ENCODE measurements around the gene SPAG4.

GRCh38 chr20:35661053-35661452, 45.4 kb downstream of the SPAG4 start:
- no peak for TF ChIP-seq CTCF (IDR thresholded peaks at IDR 0.05; ENCODE audit: low read length)
- no peak for TF ChIP-seq EZH2phosphoT487 (IDR thresholded peaks at IDR 0.05; ENCODE audit: low read length)
- TF ChIP-seq EZH2 (optimal IDR thresholded peaks at IDR 0.05; ENCODE audit: low read depth, low read length), result no peak
